SIG-M5 treated with dmso at 0.1 percent for 504 hours (cell line): ENCODE results near the gene CPSF4L.
A peak's percentile ranks its signal among the peaks of the same experiment; 100 is the strongest.

ENCODE experiments used
- DNase-seq: peaks from one replicate; lab custom pipeline; 2025; ENCODE audit not compliant: unreplicated experiment; lab: John Stamatoyannopoulos, UW

Gene CPSF4L

GRCh38 chr17:73237714-73238113 is 24.0 kb downstream of the CPSF4L start:
- no peak for DNase-seq

GRCh38 chr17:73234736-73235135 is 26.9 kb downstream of the CPSF4L start:
- DNase-seq, result no peak

GRCh38 chr17:73232587-73233373 is 28.9 kb downstream of the CPSF4L start:
- DNase-seq, result peak; percentile 30

- peak; percentile 96 for DNase-seq
Measured at GRCh38 chr17:73231841-73232586, 29.7 kb downstream of the CPSF4L start.

- DNase-seq, result no peak
Measured at GRCh38 chr17:73231395-73231794, 30.3 kb downstream of the CPSF4L start.

- no peak for DNase-seq
Measured at GRCh38 chr17:73230088-73230487, 31.6 kb downstream of the CPSF4L start.

- DNase-seq, result peak; percentile 71
Measured at GRCh38 chr17:73228748-73229236, 32.9 kb downstream of the CPSF4L start.

GRCh38 chr17:73227944-73228343 is 33.7 kb downstream of the CPSF4L start:
- DNase-seq, result no peak

GRCh38 chr17:73227379-73227778 is 34.3 kb downstream of the CPSF4L start:
- DNase-seq, result no peak

GRCh38 chr17:73226556-73227172 is 35.0 kb downstream of the CPSF4L start:
- DNase-seq, result no peak

GRCh38 chr17:73224663-73225305 is 36.9 kb downstream of the CPSF4L start:
- no peak for DNase-seq

- no peak for DNase-seq
Measured at GRCh38 chr17:73224237-73224636, 37.4 kb downstream of the CPSF4L start.

- no peak for DNase-seq
Measured at GRCh38 chr17:73223626-73224230, 38.0 kb downstream of the CPSF4L start.

- no peak for DNase-seq
Measured at GRCh38 chr17:73215447-73215846, 46.2 kb downstream of the CPSF4L start.

- DNase-seq, result no peak
Measured at GRCh38 chr17:73214851-73215250, 46.8 kb downstream of the CPSF4L start.

- DNase-seq, result no peak
Measured at GRCh38 chr17:73214008-73214407, 47.7 kb downstream of the CPSF4L start.

GRCh38 chr17:73211745-73212144 is 49.9 kb downstream of the CPSF4L start:
- no peak for DNase-seq

- no peak for DNase-seq
Measured at GRCh38 chr17:73210002-73210678, 51.5 kb downstream of the CPSF4L start.

- DNase-seq, result no peak
Measured at GRCh38 chr17:73209436-73209835, 52.2 kb downstream of the CPSF4L start.

GRCh38 chr17:73208139-73208827 is 53.4 kb downstream of the CPSF4L start:
- DNase-seq, result no peak
